Neural progenitor cell (in vitro differentiated cells): ENCODE measurements around the gene CELF5. TPM values are rescaled to one million over a fixed set of nuclear protein-coding genes. Genes with fewer than 3 reads are reported as not detected.

ENCODE experiments used
- DNase-seq: peaks from one replicate; pipeline ENCODE4 v3.0.0-alpha.2; 2016; ENCODE audit warnings: low spot score
- H2AFZ ChIP-seq: fragments of 200-600 bp; sonication (generic); replicated peaks from 2 replicates; pipeline ENCODE4 v1.6.1; 2016; ENCODE audit warnings: antibody characterized with exemption
- H3F3A ChIP-seq: fragments of 200-600 bp; sonication (generic); 2 replicates; pipeline ENCODE4 v1.6.1; 2016; ENCODE audit warnings: antibody characterized with exemption, low read depth
- H3K27ac ChIP-seq: fragments of 200-600 bp; sonication (generic); 2 replicates; pipeline ENCODE4 v1.5.1; 2016; ENCODE audit warnings: mild to moderate bottlenecking
- H3K27me3 ChIP-seq: fragments of 200-600 bp; sonication (generic); 2 replicates; pipeline ENCODE4 v1.6.1; 2016; ENCODE audit warnings: mild to moderate bottlenecking, moderate library complexity
- H3K36me3 ChIP-seq: fragments of 200-600 bp; sonication (generic); 2 replicates; pipeline ENCODE4 v1.5.1; 2016
- H3K4me1 ChIP-seq: fragments of 200-600 bp; sonication (generic); 2 replicates; pipeline ENCODE4 v1.6.1; 2016; ENCODE audit warnings: mixed run types
- H3K4me2 ChIP-seq: fragments of 200-600 bp; sonication (generic); 2 replicates; pipeline ENCODE4 v1.6.1; 2016
- H3K4me3 ChIP-seq: fragments of 200-600 bp; sonication (generic); 2 replicates; pipeline ENCODE4 v1.5.1; 2016
- H3K79me2 ChIP-seq: fragments of 200-600 bp; sonication (generic); 2 replicates; pipeline ENCODE4 v1.6.1; 2016; ENCODE audit warnings: low read depth
- H3K9ac ChIP-seq: fragments of 200-600 bp; sonication (generic); 2 replicates; pipeline ENCODE4 v1.6.1; 2016
- H3K9me3 ChIP-seq: fragments of 200-600 bp; sonication (generic); 2 replicates; pipeline ENCODE4 v1.5.1; 2016; ENCODE audit warnings: low read depth
- H4K20me1 ChIP-seq: fragments of 200-600 bp; sonication (generic); 2 replicates; pipeline ENCODE4 v1.6.1; 2016; ENCODE audit warnings: low read depth
- H3K27ac Mint-ChIP-seq: 3 replicates; pipeline ENCODE4 v1.8.0; 2021; ENCODE audit warnings: mixed read lengths
- H3K27me3 Mint-ChIP-seq: 2 replicates; pipeline ENCODE4 v1.8.0; 2022; ENCODE audit warnings: low read depth, mild to moderate bottlenecking, inconsistent platforms, moderate library complexity, mixed read lengths; ENCODE audit not compliant: insufficient read depth
- H3K36me3 Mint-ChIP-seq: 3 replicates; pipeline ENCODE4 v1.8.0; 2021; ENCODE audit warnings: mixed read lengths
- H3K4me1 Mint-ChIP-seq: 3 replicates; pipeline ENCODE4 v1.8.0; 2021; ENCODE audit warnings: mixed read lengths
- H3K4me3 Mint-ChIP-seq: 3 replicates; pipeline ENCODE4 v1.8.0; 2021; ENCODE audit warnings: mild to moderate bottlenecking, moderate library complexity, mixed read lengths
- H3K9me3 Mint-ChIP-seq: 3 replicates; pipeline ENCODE4 v1.8.0; 2020; ENCODE audit warnings: mixed read lengths
- EZH2 ChIP-seq: fragments of 200-600 bp; sonication (generic); IDR thresholded peaks from 2 replicates; pipeline ENCODE4 v1.6.1; 2017; ENCODE audit warnings: antibody characterized with exemption, mild to moderate bottlenecking, moderate library complexity
- EZH2phosphoT487 ChIP-seq: fragments of 200-600 bp; sonication (generic); IDR thresholded peaks from 2 replicates; pipeline ENCODE4 v1.6.1; 2017; ENCODE audit warnings: antibody characterized with exemption
- total RNA-seq: library from RNA; depleted of rRNA; stranded (reverse); fragments of >200 nt; gene quantifications from 2 replicates; pipeline ENCODE4 v1.2.3, GENCODE V29; 2015; ENCODE audit warnings: low replicate concordance
- TF ChIP-seq, protein P1 (sequence below): fragments of 200-600 bp; sonication (generic); IDR thresholded peaks from 2 replicates; pipeline ENCODE4 v1.5.1; 2017; ENCODE audit warnings: antibody characterized with exemption, mild to moderate bottlenecking

Gene CELF5
- total RNA-seq, 1 donor from 2014 or later, result 7.9 TPM

DNA sequence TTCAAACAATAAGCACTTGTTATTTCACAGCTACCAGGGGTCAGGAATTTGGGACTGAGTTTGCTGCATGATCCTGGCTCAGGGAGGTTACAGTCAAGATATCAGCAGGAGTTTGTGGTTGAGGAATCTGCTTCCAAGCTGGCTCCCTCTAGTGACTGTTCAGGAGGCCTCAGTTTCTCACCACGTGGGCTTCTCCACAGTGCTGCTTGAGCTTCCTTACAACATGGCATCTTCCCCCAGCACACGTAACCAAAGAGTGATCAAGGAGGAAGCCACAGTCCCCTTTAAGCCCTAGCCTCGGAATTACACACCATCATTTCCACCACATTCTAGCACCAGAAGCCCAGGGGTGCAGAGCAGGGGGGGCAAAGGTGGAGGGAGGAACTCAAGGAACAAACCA is 28.8 kb downstream of the CELF5 start:
- peaks cover 10% of the 10 kb centered on the region for H4K20me1 ChIP-seq
- Mint-ChIP-seq H3K27ac (no peak overlapping the region), H3K4me1 (peaks cover 4% of the 10 kb centered on the region), H3K27me3 (no peaks in the 10 kb centered on the region), H3K9me3 (peaks cover 6% of the 10 kb centered on the region), H3K4me3 (no peak overlapping the region), H3K36me3 (peaks cover 15% of the 10 kb centered on the region)
- H3K27ac ChIP-seq, result no peak overlapping the region
- no peaks in the 10 kb centered on the region for H3K79me2 ChIP-seq
- no peak overlapping the region for H3K9ac ChIP-seq
- no peaks in the 10 kb centered on the region for H3K9me3 ChIP-seq
- no peak overlapping the region for H2AFZ ChIP-seq
- no peak overlapping the region for H3K4me2 ChIP-seq
- H3F3A ChIP-seq, result no peaks in the 10 kb centered on the region
- DNase-seq, result no peak
- H3K4me3 ChIP-seq, result no peak overlapping the region
- H3K27me3 ChIP-seq, result no peaks in the 10 kb centered on the region
- TF ChIP-seq EZH2phosphoT487 (no peak), EZH2 (no peak)
- TF ChIP-seq, protein P1, sequence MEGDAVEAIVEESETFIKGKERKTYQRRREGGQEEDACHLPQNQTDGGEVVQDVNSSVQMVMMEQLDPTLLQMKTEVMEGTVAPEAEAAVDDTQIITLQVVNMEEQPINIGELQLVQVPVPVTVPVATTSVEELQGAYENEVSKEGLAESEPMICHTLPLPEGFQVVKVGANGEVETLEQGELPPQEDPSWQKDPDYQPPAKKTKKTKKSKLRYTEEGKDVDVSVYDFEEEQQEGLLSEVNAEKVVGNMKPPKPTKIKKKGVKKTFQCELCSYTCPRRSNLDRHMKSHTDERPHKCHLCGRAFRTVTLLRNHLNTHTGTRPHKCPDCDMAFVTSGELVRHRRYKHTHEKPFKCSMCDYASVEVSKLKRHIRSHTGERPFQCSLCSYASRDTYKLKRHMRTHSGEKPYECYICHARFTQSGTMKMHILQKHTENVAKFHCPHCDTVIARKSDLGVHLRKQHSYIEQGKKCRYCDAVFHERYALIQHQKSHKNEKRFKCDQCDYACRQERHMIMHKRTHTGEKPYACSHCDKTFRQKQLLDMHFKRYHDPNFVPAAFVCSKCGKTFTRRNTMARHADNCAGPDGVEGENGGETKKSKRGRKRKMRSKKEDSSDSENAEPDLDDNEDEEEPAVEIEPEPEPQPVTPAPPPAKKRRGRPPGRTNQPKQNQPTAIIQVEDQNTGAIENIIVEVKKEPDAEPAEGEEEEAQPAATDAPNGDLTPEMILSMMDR, result no peak
- H3K4me1 ChIP-seq, result no peaks in the 10 kb centered on the region
- H3K36me3 ChIP-seq, result no peaks in the 10 kb centered on the region

GRCh38 chr19:3254520-3254919 is 30.1 kb downstream of the CELF5 start:
- peaks cover 6% of the 10 kb centered on the region for H3K9me3 Mint-ChIP-seq
- Histone ChIP-seq H3K9ac (no peak overlapping the region), H3K27me3 (no peaks in the 10 kb centered on the region), H4K20me1 (peaks cover 11% of the 10 kb centered on the region), H3K4me3 (no peak overlapping the region), H3K9me3 (no peaks in the 10 kb centered on the region), H3K4me1 (no peaks in the 10 kb centered on the region), H3K36me3 (no peaks in the 10 kb centered on the region), H3K27ac (no peak overlapping the region), H3F3A (no peaks in the 10 kb centered on the region), H3K79me2 (no peaks in the 10 kb centered on the region), H2AFZ (no peak overlapping the region), H3K4me2 (no peak overlapping the region)
- TF ChIP-seq, protein P1, result no peak
- TF ChIP-seq EZH2, result no peak
- no peak for TF ChIP-seq EZH2phosphoT487
- no peaks in the 10 kb centered on the region for H3K4me1 Mint-ChIP-seq
- no peaks in the 10 kb centered on the region for H3K27me3 Mint-ChIP-seq
- no peak overlapping the region for H3K4me3 Mint-ChIP-seq
- no peak for DNase-seq
- H3K36me3 Mint-ChIP-seq, result peaks cover 15% of the 10 kb centered on the region
- H3K27ac Mint-ChIP-seq, result no peak overlapping the region

- Mint-ChIP-seq H3K36me3 (peaks cover 11% of the 10 kb centered on the region), H3K4me3 (no peak overlapping the region), H3K9me3 (peaks cover 3% of the 10 kb centered on the region), H3K4me1 (no peaks in the 10 kb centered on the region), H3K27ac (no peak overlapping the region), H3K27me3 (no peaks in the 10 kb centered on the region)
- Histone ChIP-seq H3K79me2 (no peaks in the 10 kb centered on the region), H3K4me1 (no peaks in the 10 kb centered on the region), H3K36me3 (no peaks in the 10 kb centered on the region), H3K27ac (no peak overlapping the region), H3K9me3 (no peaks in the 10 kb centered on the region), H4K20me1 (peaks cover 9% of the 10 kb centered on the region), H3K4me2 (no peak overlapping the region), H3K27me3 (no peaks in the 10 kb centered on the region), H3F3A (no peaks in the 10 kb centered on the region), H3K4me3 (no peak overlapping the region), H3K9ac (no peak overlapping the region), H2AFZ (no peak overlapping the region)
- no peak for DNase-seq
- TF ChIP-seq EZH2, result no peak
- TF ChIP-seq EZH2phosphoT487, result no peak
- TF ChIP-seq, protein P1, result no peak
Observed at GRCh38 chr19:3257071-3257470, 32.6 kb downstream of the CELF5 start.
